GM21619 (cell line): Measurements from ENCODE around the gene ZRANB3.
"Not testable (repeated sequence)": the region's sequence is repeated elsewhere in the genome, so short reads cannot be mapped to it uniquely, and the experiment has no call there.

ENCODE experiments used
- ATAC-seq: cut with Tn5 transposase; IDR thresholded peaks from one replicate; pipeline ENCODE4 v1.9.1; 2021; ENCODE audit not compliant: unreplicated experiment

ZRANB3 gene

DNA sequence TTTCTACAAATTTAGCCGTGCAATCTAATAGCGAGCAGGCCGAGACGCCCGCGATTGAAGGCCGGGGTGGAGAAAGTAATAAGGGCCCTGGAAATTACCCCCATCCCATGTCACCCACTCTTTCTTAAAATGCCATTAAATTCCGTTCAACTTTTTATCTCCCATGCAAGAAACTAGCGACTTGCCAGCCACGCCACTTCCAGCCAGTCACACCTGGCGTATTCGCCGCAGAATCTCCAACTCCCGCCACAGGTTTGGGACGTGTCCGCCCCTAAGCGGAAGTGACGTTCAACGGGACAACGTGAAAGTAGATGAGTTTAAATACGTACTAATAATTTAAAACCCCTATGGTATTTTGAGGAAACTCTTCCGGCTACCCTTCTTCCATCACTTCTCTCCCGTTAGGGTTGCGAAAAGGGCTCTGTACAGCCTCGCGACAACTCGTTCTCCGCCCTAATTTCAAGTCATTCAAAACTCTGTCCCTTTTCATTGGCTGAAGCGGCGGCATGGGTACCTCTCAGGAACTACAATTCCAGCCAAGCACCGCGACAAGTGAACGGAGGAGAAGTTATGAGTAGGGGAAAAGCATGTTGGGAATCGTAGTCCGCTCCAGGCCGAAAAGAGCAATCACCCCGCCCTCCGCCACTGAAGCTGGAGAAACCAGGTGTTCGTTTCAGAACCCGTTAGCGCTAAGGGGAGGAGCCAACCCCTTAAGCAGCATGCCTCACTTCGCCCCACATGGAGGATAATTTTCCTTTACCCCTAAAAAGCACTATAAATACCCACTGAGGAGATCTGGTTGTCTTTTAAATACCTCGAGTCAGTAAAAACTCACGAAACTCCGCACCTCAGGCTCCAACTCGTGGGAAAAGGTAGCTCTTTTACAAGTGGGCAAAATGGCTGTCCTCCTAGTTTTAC, at the start of gene ZRANB3:
ZRANB3 (minus strand) TSS at position 906 of the 918 bp plus-strand sequence.
- peak; percentile 66 for ATAC-seq

DNA sequence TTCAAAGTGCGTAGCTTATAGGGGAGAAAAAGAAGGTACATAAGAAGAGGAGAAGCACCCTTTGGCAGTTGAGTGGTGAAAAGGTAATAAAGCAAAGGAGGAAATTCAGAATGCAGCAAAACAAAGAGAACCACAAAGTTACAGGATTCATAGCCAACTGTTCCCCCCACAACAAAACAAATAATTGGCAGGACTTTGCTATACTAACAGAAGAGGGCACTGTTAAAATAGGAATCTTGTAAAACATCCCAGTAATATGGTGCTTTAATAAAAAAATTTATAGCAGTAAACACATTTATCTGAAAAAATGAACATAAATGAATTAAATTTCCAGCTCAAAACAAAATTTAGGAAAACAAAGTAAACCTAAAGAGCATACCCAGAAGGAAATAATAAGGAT, 42.6 kb upstream of the ZRANB3 start:
- ATAC-seq: no peak

DNA sequence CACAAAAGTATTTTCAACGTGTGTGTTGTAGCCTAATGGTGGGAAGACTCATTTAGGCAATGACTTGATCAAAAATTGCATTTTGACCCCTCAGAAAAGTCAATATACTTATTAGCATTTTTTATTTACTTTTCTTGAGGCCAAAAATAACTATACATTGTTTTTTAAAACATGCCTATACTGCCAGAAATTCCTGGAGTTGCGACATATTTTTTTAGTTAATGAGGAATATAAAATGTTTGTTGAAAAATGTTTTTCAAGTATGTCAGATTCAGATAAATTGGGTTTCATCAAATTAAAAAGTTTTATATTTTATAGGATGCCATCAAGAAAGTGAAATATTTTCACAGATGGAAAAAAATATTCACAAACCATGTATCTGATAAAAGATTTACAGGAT, 39.9 kb upstream of the ZRANB3 start:
- no peak for ATAC-seq

DNA sequence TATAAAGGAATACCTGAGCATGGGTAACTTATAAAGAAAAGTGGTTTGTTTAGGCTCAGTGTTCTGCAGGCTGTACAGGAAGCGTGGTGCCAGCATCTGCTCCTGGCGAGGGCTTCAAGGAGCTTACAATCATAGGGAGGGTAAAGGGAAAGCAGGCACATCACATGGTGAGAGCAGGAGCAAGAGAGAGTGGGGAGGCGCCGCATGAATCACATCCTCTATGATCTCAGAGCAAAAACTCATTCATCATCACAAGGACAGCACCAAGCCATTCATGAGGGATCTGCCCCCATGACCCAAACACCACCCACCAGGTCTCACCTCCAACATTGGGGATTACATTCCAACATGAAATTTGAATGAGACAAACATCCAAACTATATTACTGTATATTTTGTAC, 32.8 kb upstream of the ZRANB3 start:
- ATAC-seq: no peak

DNA sequence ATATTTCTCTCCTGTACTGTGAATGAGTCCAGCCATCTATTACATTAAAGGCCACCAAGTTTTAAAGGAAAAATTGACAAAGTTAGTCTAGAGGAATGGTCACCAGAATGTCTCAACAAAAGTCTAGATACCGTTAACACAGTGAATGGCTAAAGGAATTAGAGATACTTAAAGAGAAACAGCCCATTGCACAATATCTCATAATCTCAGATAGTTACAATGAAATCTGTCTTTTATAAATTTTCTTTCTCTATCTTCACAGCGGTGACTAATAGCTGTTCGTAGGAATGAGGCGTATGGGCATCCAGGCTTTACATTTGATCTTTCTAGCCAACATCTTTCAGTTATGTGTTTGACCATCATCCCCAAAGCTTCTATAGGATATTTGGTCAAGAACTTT, 30.9 kb upstream of the ZRANB3 start:
- no peak for ATAC-seq

DNA sequence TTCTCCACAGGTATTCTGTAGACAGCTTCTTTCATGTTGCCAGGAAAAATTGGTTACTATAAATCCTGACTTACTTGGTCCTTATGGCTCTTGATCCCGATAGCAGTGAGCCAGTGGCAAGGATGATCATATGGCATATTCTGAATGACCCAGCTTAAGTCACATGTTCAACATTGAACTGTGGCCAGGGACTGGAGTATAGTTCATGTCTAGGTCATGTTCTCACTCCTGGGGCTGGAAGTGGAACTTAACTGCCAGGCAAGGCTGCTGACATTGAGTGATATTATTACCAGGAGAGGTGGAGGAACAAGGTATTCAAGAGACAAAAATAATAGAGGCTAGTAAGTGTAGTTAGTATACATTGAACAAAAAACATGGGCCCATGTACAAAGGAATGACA, 26.5 kb upstream of the ZRANB3 start:
- ATAC-seq: no peak

DNA sequence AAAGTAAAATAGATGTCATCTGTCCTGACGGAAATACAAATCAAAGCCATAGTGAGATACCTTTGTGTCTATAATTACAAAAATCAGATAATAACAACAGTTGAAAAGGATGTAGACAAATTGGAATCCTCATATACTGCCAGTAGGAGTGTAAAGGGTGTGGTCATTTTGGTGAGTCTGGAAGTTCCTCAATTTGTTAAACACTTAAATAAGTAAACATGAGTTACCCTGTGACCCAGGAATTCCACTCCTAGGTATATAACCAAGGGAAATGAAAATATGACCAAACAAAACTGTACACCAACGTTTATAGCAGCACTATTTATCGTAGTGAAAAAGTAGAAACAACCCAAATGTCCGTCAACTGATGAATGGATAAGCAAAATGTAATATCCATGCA, 24.3 kb upstream of the ZRANB3 start:
- ATAC-seq: no peak

DNA sequence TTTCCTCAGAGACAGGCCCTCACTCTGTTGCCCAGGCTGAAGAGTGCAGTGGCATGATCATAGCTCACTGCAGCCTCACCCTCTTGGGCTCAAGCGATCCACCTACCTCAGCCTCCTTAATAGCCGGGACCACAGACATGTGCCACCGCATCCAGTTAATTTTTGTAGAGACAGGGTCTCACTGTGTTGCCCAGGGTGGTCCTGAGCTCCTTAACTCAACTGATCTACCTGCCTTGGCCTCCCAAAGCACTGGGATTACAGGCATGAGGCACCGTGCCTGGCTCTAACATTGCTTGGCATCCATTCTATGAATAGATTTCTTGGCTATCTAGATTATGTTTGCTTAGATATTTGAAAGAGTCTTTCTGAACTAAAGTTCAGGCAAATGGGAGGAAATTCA, 21.9 kb upstream of the ZRANB3 start:
- no peak for ATAC-seq

DNA sequence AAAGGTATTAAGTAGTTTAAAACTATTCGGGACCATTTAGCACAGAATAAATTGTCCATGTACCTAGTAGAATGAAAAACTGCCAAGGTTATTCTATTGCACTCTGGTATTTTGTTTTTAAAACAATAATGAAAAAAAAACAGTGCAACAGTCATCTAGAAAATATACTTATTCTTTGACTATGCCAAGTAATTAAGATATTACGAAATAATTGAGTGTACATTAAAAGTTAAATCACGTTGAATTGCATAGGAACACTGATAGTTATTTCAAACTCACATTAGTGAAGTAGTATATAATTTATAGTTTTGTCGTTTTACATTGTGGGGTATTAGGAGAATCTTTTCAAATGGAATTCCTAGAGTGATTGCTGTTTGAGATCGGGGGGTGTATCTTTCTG, 20.3 kb upstream of the ZRANB3 start:
- no peak for ATAC-seq

DNA sequence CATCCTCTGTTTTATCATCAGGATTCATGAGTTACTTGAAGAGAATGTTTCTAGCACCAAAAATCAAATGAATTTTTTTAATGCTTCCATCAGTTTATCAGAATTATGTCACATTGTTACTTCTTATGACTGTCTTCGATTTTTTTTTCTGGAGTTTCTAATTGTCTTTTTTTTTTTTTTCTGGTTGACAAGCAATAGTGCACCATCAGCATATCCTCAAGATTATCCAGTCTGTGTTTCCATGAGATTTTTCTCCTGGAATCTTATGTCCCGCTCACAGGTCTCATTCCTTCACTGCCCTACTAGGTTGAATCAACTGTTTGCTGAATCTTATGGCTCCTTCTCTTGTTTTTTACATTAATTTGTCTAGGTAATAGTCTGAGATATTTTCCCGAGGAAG, 16.3 kb upstream of the ZRANB3 start:
- ATAC-seq: no peak

DNA sequence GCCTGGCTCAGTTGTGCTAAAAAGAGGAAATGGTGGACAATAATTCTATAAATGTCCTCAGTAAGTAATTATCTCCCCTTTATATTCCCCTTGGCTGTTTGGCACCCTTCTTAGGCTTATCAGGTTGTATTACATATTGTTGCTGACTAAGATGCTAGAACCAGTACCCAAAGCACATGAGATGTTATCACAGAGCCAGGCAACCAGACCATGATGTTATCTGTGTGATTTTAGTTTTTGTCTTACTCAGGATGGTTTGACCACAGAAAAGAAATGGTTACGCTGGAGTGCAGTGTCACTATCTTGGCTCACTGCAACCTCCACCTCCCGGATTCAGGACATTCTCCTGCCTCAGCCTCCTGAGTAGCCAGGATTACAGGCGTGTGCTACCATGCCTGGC, 15.4 kb upstream of the ZRANB3 start:
- no peak for ATAC-seq

DNA sequence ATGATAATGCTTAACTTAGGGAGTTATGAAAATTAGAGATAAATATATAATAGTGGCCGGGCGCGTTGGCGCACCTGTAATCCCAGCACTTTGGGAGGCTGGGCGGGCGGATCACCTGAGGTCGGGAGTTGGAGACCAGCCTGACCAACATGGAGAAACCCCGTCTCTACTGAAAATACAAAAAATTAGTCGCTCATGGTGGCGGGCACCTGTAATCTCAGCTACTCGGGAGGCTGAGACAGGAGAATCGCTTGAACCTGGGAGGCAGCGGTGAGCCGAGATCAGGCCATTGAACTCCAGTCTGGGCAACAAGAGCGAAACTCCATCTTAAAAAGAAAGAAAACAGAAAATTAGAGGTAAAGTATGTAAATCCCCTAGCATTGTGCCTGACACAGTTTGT, 2.5 kb upstream of the ZRANB3 start:
- ATAC-seq: not testable (repeated sequence)

DNA sequence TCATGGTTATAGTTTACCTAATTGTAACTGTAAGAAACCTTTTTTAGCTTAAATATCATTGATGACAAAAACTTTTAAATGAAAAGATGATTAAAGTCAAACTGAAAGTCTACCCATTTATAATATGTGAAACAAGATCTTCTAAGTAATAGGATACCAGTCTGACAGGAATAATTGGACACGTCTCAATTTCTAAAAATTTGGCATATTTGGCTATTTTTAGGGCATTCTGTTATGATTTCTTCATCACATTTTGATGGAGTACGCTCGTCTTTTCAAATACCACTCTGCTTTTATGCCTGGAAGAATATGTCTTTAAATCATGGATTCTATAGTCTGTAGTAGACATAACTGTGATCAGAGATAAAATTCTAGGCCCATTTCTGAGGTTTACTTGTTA, 1.6 kb upstream of the ZRANB3 start:
- no peak for ATAC-seq

DNA sequence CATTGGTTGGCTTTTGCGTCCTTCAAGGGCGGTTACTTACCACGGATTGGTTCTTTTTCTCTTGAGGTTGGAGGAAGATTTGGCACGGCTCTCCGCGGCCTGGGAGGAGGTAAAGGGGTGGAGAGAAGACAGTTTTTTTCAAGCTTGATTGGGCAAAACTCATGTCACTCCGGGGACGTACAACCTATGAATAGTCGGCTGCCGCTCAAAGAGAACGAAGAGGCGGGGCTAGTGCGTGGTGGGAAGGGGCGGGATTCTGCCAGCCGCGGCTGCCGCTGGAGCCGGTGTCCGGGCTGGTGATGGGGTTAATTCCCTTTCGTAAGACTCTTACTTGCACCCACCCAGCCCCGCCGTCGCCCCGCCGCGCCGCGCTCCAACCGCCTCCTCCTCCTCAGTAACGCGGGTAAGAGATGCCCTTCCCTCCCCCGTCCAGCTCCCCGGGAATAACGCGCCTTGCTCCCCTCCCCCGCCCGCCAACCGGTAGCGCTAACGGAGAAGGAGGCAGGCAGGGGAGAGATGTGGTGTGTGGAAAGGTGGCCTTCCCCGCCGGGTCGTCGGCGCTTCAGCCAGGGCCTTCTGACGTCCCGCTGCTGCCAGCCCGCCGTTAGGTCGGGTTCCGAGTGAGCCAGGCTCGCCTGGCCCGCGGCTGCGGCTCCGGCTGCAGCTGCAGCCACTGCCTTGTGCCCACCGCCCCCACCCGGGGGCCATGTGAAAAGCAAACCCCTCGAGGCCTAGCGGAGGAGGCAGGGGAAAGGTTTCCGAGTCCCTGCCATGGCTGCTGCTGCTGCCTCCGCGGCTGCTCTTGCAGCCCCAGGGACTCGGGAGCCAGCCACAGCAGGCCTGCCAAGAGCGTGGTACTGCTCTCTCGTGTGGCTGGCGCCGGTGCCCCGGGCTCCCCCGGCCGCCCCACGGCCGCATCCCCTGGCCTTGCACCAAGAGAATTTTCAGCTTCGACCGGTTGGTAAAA, 496 bp upstream of the ZRANB3 start, which contains the start of gene R3HDM1:
R3HDM1 (plus strand) TSS at position 254 of the 967 bp plus-strand sequence. CDS start 73,362 bp downstream, outside the sequence.
- peak; percentile 77 for ATAC-seq

DNA sequence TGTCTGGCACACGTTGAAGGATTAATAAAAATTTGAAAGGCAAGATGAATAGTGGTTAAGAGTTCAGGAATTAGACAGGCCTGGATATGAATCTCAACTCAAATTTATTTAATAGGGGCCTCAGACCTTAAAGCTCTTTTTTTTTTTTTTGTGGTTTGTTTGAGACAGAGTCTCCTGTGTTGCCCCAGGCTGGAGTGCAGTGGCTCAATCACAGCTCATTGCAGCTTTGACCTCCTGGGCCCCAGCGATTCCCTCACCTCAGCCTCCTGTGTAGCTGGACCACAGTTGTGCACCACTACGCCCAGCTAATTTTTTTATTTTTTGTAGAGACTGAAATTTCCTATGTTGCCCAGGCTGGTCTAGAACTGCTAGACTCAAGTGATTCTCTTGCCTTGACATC, 3.0 kb downstream of the ZRANB3 start:
- ATAC-seq: no peak

DNA sequence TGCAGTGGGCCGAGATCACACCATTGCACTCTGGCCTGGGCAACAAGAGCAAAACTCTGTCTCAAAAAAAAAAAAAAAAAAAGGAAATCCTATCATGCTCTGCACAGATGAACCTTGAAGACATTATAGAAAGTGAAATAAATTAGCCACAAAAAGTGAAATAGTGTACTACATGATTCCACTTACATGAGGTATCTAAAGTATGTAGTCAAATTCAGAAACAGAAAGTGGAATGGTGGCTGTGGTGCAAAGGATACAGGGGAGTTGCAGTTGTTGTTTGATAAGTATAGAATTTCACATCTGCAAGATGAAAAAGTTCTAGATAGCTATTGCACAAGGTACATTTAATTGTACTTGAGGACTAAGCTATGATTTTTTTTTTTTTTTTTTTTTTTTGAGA, 5.2 kb downstream of the ZRANB3 start:
- ATAC-seq: no peak

DNA sequence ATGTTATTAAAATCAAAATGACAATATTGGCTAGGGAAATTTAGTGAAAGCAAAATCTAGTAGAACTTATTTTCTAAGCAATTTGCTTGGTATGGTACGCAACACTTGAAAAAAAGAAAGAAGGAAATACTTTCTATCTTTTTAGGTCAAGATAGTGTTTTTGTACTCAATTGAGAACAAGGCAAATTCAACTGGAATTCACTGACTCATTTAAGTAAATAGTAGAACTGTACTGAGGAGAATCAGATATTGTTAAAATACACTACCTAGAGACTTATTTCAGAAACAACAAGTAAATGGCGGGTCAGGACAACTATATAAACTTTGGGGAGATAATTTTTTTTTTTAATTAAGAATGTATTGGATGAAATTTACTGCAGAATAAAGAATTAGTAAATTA, 18.9 kb downstream of the ZRANB3 start:
- ATAC-seq: no peak

DNA sequence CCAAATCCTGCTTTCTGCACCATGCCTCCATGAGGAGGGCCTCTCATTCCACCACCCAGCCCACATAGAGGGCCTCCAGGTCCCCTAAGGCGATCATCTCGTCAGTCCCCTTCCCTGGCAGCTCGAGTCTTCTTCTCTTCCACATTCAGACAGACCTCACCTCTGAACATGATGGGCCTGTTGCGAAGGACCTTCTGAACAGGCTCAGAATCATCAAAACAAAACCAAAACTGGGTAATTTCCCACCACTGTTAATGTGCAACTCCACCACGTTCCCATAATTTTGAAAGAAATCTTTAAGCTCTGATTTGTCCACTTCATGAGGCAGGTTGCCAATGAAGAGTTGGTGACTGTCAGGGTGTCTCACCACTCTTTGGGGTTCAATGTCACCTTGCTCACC, 20.4 kb downstream of the ZRANB3 start:
- no peak for ATAC-seq

DNA sequence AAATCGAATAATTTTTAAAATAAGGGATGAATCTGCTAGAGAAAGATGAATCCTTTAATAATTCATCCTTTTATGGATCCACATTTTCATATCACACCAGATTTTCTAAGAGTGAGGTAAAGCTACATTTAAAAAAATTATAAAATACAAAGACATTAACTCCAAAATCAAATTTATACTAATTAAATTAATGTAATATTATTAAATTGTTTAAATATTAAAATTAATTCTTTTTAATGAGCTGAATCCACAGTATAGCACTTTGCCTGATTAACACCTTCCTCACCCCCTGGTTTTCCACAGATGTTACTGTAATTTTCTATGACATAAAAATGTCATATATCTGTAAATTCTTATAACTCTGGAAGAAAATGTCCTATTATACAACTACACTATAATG, 26.2 kb downstream of the ZRANB3 start:
- ATAC-seq: no peak

DNA sequence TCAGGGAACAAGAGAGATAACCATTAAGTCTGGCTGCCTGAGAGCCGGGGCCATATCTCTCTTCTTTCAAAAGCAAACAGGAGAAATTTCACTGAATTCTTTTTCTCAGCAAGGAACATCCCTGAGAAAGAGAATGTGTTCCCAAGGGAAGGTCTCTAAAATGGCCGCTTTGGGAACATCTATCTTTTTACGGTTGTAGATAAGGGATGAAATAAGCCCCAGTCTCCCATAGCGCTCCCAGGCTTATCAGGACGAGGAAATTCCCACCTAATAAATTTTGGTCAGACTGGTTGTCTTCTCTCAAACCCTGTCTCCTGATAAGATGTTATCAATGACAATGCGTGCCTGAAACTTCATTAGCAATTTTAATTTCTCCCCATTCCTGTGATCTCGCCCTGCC, 32.4 kb downstream of the ZRANB3 start:
- ATAC-seq: not testable (repeated sequence)

DNA sequence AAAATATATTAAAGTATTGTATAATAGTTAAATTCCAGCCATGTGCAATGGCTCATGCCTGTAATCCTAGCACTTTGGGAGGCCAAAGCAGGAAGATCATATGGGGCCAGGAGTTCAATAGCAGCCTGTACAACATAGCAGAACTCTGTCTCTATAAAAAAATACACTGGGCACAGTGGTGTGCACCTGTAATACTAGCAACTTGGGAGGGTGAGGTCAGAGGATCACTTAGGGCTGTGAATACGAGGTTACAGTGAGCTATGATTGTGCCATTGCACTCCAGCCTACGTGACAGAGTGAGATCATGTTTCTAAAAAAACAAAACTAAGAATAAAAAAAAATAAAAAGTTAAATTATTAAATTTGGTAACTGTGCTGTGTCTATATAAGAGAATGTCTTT, 36.1 kb downstream of the ZRANB3 start:
- no peak for ATAC-seq

DNA sequence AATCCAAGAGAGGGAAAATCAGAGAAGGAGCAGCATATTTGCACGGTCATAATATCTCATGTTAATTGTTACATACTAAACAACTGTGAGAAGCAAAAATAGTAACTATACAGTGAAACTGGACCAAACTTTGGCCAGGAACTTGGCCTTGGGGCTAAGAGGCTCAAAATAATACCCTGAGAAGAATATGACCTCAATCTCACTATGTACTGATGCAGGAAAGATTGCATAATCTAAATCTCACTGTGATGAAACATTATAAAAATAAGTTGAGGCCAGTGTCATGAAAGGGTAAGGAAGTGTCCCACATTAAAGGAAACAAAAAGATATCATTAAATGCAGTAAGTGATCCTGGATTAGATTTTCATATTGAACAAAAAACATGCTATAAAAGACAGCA, 36.5 kb downstream of the ZRANB3 start:
- ATAC-seq: no peak
